K562 (cell line): ENCODE measurements around the gene RPRD1B. TPM values are rescaled to one million over a fixed set of nuclear protein-coding genes. Genes with fewer than 3 reads are reported as not detected.

Experiments
- CREB5 ChIP-seq: fragments of 250-450 bp; sonication (Bioruptor Pico); IDR thresholded peaks from 2 replicates; pipeline ENCODE4 v1.5.0; 2020; ENCODE audit warnings: mild to moderate bottlenecking
- DPF2 ChIP-seq: fragments of 450-650 bp; IDR thresholded peaks from 2 replicates; pipeline ENCODE4 v1.6.1; 2016
- EP400 ChIP-seq: fragments of 450-650 bp; IDR thresholded peaks from 2 replicates; pipeline ENCODE4 v1.6.1; 2017; ENCODE audit warnings: antibody characterized with exemption, mild to moderate bottlenecking, moderate library complexity
- ETV6 ChIP-seq, 3 experiments: fragments of 150-350 bp in 1 of 3; sonication (generic) in 1 of 3; formaldehyde crosslinking in 1 of 3; IDR thresholded peaks; 2 replicates each; pipeline versions ENCODE4 v1.6.1 to v1.8.0; 2014 to 2022; ENCODE audit warnings: borderline replicate concordance in 2 of 3, low read depth in 2 of 3, antibody characterized with exemption in 1 of 3, low read length in 1 of 3, mild to moderate bottlenecking in 1 of 3, missing genetic modification reagents in 1 of 3
- HMBOX1 ChIP-seq: sonication (generic); IDR thresholded peaks from 2 replicates; pipeline ENCODE4 v1.6.1; 2016
- KLF13 ChIP-seq: fragments of 450-650 bp; IDR thresholded peaks from 2 replicates; pipeline ENCODE4 v1.6.1; 2016; ENCODE audit warnings: missing genetic modification characterization, low read depth, mild to moderate bottlenecking, missing compliant biosample characterization, moderate library complexity, borderline replicate concordance
- LARP7 ChIP-seq: fragments of 450-650 bp; IDR thresholded peaks from 2 replicates; pipeline ENCODE4 v1.6.1; 2016
- NEUROD1 ChIP-seq: fragments of 150-350 bp; IDR thresholded peaks from 2 replicates; pipeline ENCODE4 v1.6.1; 2014; ENCODE audit warnings: borderline replicate concordance, low read length, low read depth; ENCODE audit not compliant: partially characterized antibody
- POLR2AphosphoS5 ChIP-seq: IDR thresholded peaks from 2 replicates; pipeline ENCODE4 v1.6.1; 2011; ENCODE audit warnings: mild to moderate bottlenecking, low read depth, low read length, moderate library complexity; ENCODE audit not compliant: control insufficient read depth, insufficient read depth
- RBM34 ChIP-seq: fragments of 200-400 bp; formaldehyde crosslinking; IDR thresholded peaks from 2 replicates; pipeline ENCODE4 v1.6.1; 2018; ENCODE audit warnings: low read length, borderline replicate concordance; ENCODE audit not compliant: insufficient read depth
- ZBTB49 ChIP-seq: sonication (generic); formaldehyde crosslinking; IDR thresholded peaks from 2 replicates; pipeline ENCODE4 v1.8.0; 2022; ENCODE audit warnings: missing genetic modification reagents, mild to moderate bottlenecking, borderline replicate concordance
- ZHX1 ChIP-seq: fragments of 150-350 bp; conservative IDR thresholded peaks from 2 replicates; pipeline ENCODE4 v1.6.1; 2014; ENCODE audit warnings: low read length
- ZNF24 ChIP-seq: fragments of 450-650 bp; IDR thresholded peaks from 2 replicates; pipeline ENCODE4 v1.6.1; 2016
- ZNF282 ChIP-seq: sonication (generic); formaldehyde crosslinking; IDR thresholded peaks from 2 replicates; pipeline ENCODE4 v1.8.1; 2023; ENCODE audit warnings: missing genetic modification reagents
- ZNF518B ChIP-seq: fragments of 250-450 bp; sonication (Bioruptor Pico); IDR thresholded peaks from 2 replicates; pipeline ENCODE4 v1.5.0; 2021; ENCODE audit warnings: mild to moderate bottlenecking, moderate library complexity
- ZNF586 ChIP-seq: fragments of 450-650 bp; formaldehyde crosslinking; conservative IDR thresholded peaks from 2 replicates; pipeline ENCODE4 v1.4.0; 2020; ENCODE audit warnings: mild to moderate bottlenecking, moderate library complexity
- polyA plus RNA-seq, 8 experiments: library from polyadenylated mRNA; depleted of rRNA in 4 of 8; stranded (reverse) in 5 of 8; unstranded in 3 of 8; fragments of >200 nt; fragmentation: Nextera tagmentation in 2 of 8; fragmentation: Illumina TruSeq in 1 of 8; extraction: Ambion mirVana in 2 of 8; extraction: Trizol in 1 of 8; gene quantifications; 2 replicates each; pipeline versions ENCODE4 v1.2.1 to v1.2.3, GENCODE V29; 2011 to 2014; ENCODE audit warnings: inconsistent platforms in 1 of 8, missing spikeins in 1 of 8
- total RNA-seq, 7 experiments: library from RNA; depleted of rRNA in 6 of 7; stranded (reverse); fragments of >200 nt in 6 of 7; fragmentation: Illumina TruSeq in 2 of 7; extraction: Trizol in 2 of 7; gene quantifications; 2 replicates each; pipeline versions ENCODE4 v1.2.1 to v1.2.3, GENCODE V29; 2011 to 2021; ENCODE audit warnings: low replicate concordance in 1 of 7

Gene RPRD1B
- total and polyA plus RNA-seq, 9 of the 15 experiments (the other 6 are each of a cell fraction or from before 2014, with no cell fraction given), result 5.5 to 43.0 (median 24.4) TPM

GRCh38 chr20:38084425-38084951, 50.9 kb downstream of the RPRD1B start (continued):
- no peak for TF ChIP-seq ZNF518B (CRISPR knock-in tag)
- TF ChIP-seq NEUROD1, result peak; percentile 44
- TF ChIP-seq ZNF282 (CRISPR knock-in tag), result no peak
- TF ChIP-seq DPF2, result peak; percentile 77; the same call in 1 of the 2 replicates
- TF ChIP-seq EP400, result no peak
- no peak for TF ChIP-seq LARP7
- TF ChIP-seq ZHX1, result no peak
- TF ChIP-seq ZBTB49 (CRISPR knock-in tag), result no peak
- no peak for TF ChIP-seq ZNF586
- TF ChIP-seq KLF13, result no peak
- TF ChIP-seq ZNF24, result no peak
- TF ChIP-seq CREB5 (CRISPR knock-in tag), result no peak
- TF ChIP-seq POLR2AphosphoS5, result peak; percentile 66
- TF ChIP-seq RBM34, result no peak
- TF ChIP-seq HMBOX1, result no peak
- no peak for TF ChIP-seq ETV6 (IDR thresholded peaks at IDR 0.05; ENCODE audit: borderline replicate concordance in 1 of 2, low read depth in 2 of 2, low read length in 1 of 2)
- TF ChIP-seq ETV6 (CRISPR knock-in tag; IDR thresholded peaks at IDR 0.05; ENCODE audit: borderline replicate concordance), result no peak
